ENCODE data around the gene MADCAM1. TPM values are rescaled to one million over a fixed set of nuclear protein-coding genes. Genes with fewer than 3 reads are reported as not detected.
A peak's percentile ranks its signal among the peaks of the same experiment; 100 is the strongest.

Gene MADCAM1
- total and polyA plus RNA-seq, 2 experiments from 2014 or later, result 2.9 to 4.0 TPM

- no peaks in the 10 kb centered on the region for H4K20me1 ChIP-seq (ENCODE audit: insufficient read depth, poor library complexity, severe bottlenecking)
- no peak overlapping the region for H3K4me2 ChIP-seq
- peaks cover 20% of the 10 kb centered on the region for H3K27me3 ChIP-seq
- H3K36me3 ChIP-seq (replicated peaks; ENCODE audit: insufficient read depth, low read depth), result no peaks in the 10 kb centered on the region
- no peaks in the 10 kb centered on the region for H3K9me3 ChIP-seq (ENCODE audit: low read depth)
- no peak overlapping the region for H2AFZ ChIP-seq
- 63% methylated on average over 17 of the region's 22 CpGs for WGBS (ENCODE audit: low lambda C conversion rate, missing lambda C conversion rate)
- no peaks in the 10 kb centered on the region for H3K79me2 ChIP-seq
- H3K4me3 ChIP-seq, result no peak overlapping the region
- peak; percentile 4 for DNase-seq (ENCODE audit: low spot score)
- TF ChIP-seq EZH2phosphoT487 (IDR thresholded peaks at IDR 0.05; ENCODE audit: low read depth, severe bottlenecking, unreplicated experiment) (no peak), EZH2 (IDR thresholded peaks at IDR 0.05; ENCODE audit: borderline replicate concordance) (no peak)
- TF ChIP-seq, protein P1, sequence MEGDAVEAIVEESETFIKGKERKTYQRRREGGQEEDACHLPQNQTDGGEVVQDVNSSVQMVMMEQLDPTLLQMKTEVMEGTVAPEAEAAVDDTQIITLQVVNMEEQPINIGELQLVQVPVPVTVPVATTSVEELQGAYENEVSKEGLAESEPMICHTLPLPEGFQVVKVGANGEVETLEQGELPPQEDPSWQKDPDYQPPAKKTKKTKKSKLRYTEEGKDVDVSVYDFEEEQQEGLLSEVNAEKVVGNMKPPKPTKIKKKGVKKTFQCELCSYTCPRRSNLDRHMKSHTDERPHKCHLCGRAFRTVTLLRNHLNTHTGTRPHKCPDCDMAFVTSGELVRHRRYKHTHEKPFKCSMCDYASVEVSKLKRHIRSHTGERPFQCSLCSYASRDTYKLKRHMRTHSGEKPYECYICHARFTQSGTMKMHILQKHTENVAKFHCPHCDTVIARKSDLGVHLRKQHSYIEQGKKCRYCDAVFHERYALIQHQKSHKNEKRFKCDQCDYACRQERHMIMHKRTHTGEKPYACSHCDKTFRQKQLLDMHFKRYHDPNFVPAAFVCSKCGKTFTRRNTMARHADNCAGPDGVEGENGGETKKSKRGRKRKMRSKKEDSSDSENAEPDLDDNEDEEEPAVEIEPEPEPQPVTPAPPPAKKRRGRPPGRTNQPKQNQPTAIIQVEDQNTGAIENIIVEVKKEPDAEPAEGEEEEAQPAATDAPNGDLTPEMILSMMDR (IDR thresholded peaks at IDR 0.05; ENCODE audit: poor library complexity), result no peak
- H3K4me1 ChIP-seq (ENCODE audit: insufficient read depth), result peaks cover 6% of the 10 kb centered on the region
- no peak overlapping the region for H3K27ac ChIP-seq
- no peaks in the 10 kb centered on the region for H3K9me2 ChIP-seq (replicated peaks; ENCODE audit: insufficient read depth)
Measured at GRCh38 chr19:494171-495080, 1.9 kb upstream of the MADCAM1 start.

- TF ChIP-seq EZH2phosphoT487 (IDR thresholded peaks at IDR 0.05; ENCODE audit: low read depth, severe bottlenecking, unreplicated experiment) (no peak), EZH2 (IDR thresholded peaks at IDR 0.05; ENCODE audit: borderline replicate concordance) (no peak)
- TF ChIP-seq, protein P1 (IDR thresholded peaks at IDR 0.05; ENCODE audit: poor library complexity), result no peak
- Histone ChIP-seq H3K4me2 (no peak overlapping the region), H3K4me1 (ENCODE audit: insufficient read depth) (peaks cover under 1% of the 10 kb centered on the region), H3K36me3 (replicated peaks; ENCODE audit: insufficient read depth, low read depth) (no peaks in the 10 kb centered on the region), H3K27me3 (peaks cover 22% of the 10 kb centered on the region), H3K9me3 (ENCODE audit: low read depth) (no peaks in the 10 kb centered on the region), H3K27ac (no peak overlapping the region), H3K79me2 (no peaks in the 10 kb centered on the region), H3K9me2 (replicated peaks; ENCODE audit: insufficient read depth) (no peaks in the 10 kb centered on the region), H3K4me3 (no peak overlapping the region), H4K20me1 (ENCODE audit: insufficient read depth, poor library complexity, severe bottlenecking) (no peaks in the 10 kb centered on the region), H2AFZ (no peak overlapping the region)
- no peak for DNase-seq (ENCODE audit: low spot score)
- WGBS (ENCODE audit: low lambda C conversion rate, missing lambda C conversion rate), result 73% methylated on average over 8 of the region's 10 CpGs
Measured at GRCh38 chr19:495081-495401, 1.2 kb upstream of the MADCAM1 start.

GRCh38 chr19:495402-496111, 729 bp upstream of the MADCAM1 start:
- DNase-seq (ENCODE audit: low spot score), result peak; percentile 43
- H3K9me2 ChIP-seq (replicated peaks; ENCODE audit: insufficient read depth), result no peaks in the 10 kb centered on the region
- H3K79me2 ChIP-seq, result no peaks in the 10 kb centered on the region
- no peak overlapping the region for H2AFZ ChIP-seq
- no peak overlapping the region for H3K27ac ChIP-seq
- H3K36me3 ChIP-seq (replicated peaks; ENCODE audit: insufficient read depth, low read depth), result no peaks in the 10 kb centered on the region
- WGBS (ENCODE audit: low lambda C conversion rate, missing lambda C conversion rate), result 36% methylated on average over 28 of the region's 32 CpGs
- H4K20me1 ChIP-seq (ENCODE audit: insufficient read depth, poor library complexity, severe bottlenecking), result no peaks in the 10 kb centered on the region
- no peaks in the 10 kb centered on the region for H3K4me1 ChIP-seq (ENCODE audit: insufficient read depth)
- TF ChIP-seq EZH2phosphoT487 (IDR thresholded peaks at IDR 0.05; ENCODE audit: low read depth, severe bottlenecking, unreplicated experiment), result no peak
- TF ChIP-seq, protein P1 (IDR thresholded peaks at IDR 0.05; ENCODE audit: poor library complexity), result peak; percentile 65
- no peak overlapping the region for H3K4me3 ChIP-seq
- H3K4me2 ChIP-seq, result no peak overlapping the region
- peaks cover 22% of the 10 kb centered on the region for H3K27me3 ChIP-seq
- no peaks in the 10 kb centered on the region for H3K9me3 ChIP-seq (ENCODE audit: low read depth)

Data from hepatocyte (in vitro differentiated cells).